HUDEP-2 (cell line): ENCODE data around the gene C5orf22.
"Not testable (repeated sequence)": the region's sequence is repeated elsewhere in the genome, so short reads cannot be mapped to it uniquely, and the experiment has no call there.

Experiments
- DNase-seq, 76 experiments: peaks; one replicate each; lab custom pipeline; 2025; ENCODE audit not compliant: unreplicated experiment in 76 of 76; lab: John Stamatoyannopoulos, UW

Gene C5orf22

GRCh38 chr5:31551878-31552277 is 19.8 kb downstream of the C5orf22 start:
- no peak for DNase-seq

GRCh38 chr5:31553863-31554262 is 21.8 kb downstream of the C5orf22 start:
- DNase-seq = no peak

DNA sequence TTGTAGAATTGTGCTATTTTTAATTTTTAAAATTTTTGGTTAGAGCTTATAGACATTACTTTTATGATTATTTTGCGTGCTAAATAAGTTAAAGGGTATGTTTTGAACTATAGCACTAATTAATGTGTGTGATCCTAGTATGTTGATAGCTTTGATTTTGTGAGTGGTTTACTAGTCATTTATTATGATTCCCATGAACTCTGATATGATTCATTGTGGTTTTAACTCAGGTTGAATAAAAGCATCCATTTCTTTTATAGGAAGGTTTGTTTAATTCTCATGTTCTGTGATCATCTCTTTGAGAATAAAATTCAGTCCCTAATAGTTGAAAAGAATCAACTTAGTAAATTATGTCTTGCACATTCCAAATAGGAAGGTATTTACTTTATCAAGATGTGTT is 22.5 kb downstream of the C5orf22 start:
- no peak for DNase-seq

DNA sequence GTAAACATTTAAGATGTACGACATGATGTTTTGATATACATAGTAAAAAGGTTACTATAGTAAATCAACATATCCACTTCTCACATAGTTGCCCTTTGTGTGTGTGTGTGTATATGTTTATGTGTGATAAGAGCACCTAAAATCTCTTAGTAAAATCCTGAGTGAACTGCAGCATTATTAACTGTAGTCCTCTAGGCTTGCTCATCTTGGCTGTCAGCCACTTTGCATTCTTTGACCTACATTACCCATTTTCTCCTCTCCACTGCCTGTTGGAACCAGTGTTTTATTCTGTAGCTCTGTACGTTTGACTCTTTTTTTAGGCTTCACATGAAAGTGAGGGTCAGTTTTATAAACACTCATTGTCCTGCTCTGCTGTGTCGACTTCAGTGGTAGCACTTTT is 24.4 kb downstream of the C5orf22 start:
- no peak for DNase-seq

GRCh38 chr5:31559942-31560341 is 27.8 kb downstream of the C5orf22 start:
- DNase-seq = no peak

- DNase-seq = no peak
Measured at GRCh38 chr5:31561946-31562345, 29.8 kb downstream of the C5orf22 start.

DNA sequence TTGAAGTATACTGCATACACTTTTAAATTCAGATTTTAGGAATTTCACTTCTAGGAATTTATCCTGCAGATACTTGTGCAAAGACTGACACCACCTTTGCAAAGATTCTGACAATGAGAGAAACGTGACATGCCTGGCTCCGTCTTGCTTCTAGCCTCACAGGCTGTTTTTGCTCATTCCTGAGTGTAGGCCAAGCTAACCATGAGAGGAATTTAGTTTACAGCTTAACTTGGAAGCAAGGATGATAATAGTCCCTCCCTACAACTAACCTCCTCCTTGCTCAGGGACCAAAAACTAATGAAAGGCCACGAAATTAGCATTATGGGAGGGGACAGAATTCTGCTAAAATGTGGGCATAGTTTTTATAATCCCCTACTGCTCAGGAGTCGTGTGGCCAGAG is 31.1 kb downstream of the C5orf22 start:
- DNase-seq = no peak

- not testable (repeated sequence) for DNase-seq
Measured at GRCh38 chr5:31566362-31566761, 34.3 kb downstream of the C5orf22 start.

- no peak for DNase-seq
Measured at GRCh38 chr5:31568302-31568835, 36.3 kb downstream of the C5orf22 start.

DNA sequence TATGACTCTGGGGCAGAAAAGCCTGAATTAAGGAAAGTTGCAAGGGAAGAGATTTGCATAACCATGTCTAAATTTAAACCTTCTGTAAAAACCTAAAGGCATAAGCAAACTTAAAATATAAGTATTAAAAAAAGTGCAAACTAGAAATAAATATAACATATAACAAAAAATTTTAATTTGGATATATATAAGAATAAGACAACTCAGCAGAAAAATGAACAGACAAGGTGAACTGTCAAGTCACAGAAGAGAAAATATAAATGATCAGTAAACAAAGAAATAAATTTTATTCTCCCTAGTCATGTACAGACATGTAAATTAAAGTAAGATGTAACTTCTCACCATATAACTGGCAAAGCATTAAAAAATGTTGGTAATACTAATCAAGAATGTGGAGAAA is 37.0 kb downstream of the C5orf22 start:
- no peak for DNase-seq

DNA sequence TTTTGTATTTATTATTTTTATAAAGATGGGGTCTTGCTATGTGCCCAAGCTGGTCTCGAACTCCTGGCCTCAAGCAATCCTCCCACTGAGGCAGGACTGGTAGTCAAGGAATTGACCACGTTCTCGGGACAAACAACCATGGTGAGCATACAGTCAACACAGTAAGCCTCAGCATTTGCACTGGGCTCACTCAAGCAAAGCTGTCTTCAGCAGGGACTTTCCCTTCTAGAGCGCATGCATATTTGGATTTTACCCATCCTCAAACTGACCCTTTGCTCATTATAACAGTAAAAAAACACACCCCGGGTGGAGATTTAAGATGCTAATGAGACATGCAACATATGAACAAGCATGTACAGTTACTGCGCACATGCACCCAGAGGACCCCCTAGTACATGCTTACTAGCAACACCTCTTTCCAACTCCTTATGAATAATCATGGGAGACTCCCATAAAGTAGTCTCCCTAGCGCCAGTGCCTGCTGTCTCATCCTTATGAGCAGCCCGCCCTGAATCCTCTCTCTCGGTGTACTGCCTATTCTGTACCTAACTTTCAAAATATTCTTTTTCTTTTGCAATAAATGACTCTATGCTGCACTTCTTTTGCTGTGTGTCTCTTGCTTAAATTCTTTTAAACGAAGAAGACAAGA is 41.5 kb downstream of the C5orf22 start:
- no peak for DNase-seq

DNA sequence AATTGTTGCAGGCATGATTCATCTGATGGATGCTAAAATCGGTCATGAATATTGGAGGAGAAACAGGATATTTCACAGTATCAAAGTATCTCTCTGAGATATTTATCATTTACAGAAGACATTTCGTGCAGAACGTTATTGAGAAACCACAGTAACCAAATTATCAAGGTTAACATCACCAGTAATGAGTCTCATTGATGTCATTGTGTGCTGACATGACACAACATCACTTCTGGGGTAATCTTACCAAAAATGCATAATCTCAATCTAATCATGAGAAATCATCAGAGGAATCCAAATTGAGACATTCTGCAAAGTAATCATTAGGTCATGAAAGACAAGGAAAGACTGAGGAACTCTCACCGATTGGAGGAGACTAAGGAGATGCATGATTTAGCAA is 42.7 kb downstream of the C5orf22 start:
- DNase-seq = no peak

DNA sequence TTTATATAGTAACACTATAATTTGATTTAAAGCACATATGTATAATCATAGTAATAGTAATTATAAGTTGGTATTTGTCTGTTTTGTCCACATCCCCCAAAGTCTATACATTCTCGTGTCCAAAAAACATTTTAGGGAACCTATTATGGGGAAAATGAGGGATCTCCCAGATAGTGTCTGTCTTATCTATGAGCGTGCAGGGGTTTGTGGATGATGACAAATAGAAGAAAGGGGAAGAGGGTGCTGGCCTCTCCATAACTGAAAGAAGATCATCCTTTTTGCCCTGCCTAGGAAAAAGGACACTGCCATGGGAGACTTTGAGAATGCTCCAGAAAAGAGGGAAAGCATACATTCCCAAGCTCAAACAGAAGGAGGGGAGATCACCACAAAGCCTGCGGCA is 45.3 kb downstream of the C5orf22 start:
- DNase-seq = no peak

DNA sequence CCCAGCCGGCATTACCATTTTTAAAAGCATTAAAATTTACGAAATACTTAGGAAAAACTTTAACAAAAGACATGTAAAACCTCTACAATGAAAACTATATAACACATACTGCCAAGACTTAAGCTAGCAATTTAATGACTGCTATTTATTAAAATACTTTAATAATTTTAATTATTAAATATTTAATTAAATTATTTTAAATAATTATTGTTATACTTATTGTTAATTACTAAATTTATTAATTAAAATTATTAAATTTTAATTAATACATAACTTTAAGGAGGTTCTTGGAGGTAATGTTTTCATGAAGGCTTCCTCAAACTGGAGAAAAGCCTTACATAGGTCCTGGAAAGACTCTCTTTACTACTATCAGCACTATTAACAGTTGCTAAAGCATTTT is 47.5 kb downstream of the C5orf22 start:
- no peak for DNase-seq

DNA sequence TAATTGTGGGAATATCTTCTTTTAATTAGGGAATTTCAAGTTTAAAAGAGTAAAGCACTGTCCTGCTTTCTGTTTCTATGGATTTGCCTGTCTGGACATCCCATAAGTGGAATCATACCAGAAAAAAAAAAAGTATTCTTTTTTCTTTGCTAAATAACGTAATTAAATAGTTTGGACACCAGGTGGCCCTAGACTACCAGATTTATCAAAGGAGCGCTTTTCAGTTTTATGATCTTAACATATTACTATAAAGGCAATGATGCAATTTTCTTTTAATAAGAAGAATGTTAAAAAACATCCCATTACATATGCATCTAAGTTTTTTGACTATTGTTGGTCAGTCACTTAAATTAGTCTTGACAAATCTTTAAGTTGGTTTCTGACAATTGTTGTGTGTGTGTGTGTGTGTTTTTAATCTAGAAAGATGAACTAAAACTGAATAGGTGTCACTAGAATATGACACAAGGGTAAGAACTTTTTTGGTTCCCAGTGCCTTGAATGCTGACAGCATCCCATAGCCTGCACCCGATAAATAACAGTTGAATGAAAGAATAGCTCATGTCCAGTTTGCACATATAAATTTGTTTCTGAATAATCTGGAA is 49.5 kb downstream of the C5orf22 start:
- peak in 4 of 76 experiments; percentile 5 to 14 (median 12) for DNase-seq

GRCh38 chr5:31583129-31583528 is 51.0 kb downstream of the C5orf22 start:
- DNase-seq = no peak

- DNase-seq = no peak
Measured at GRCh38 chr5:31585166-31585894, 53.2 kb downstream of the C5orf22 start.

GRCh38 chr5:31585895-31586270 is 53.8 kb downstream of the C5orf22 start:
- DNase-seq = no peak

GRCh38 chr5:31587546-31587945 is 55.4 kb downstream of the C5orf22 start:
- no peak for DNase-seq

DNA sequence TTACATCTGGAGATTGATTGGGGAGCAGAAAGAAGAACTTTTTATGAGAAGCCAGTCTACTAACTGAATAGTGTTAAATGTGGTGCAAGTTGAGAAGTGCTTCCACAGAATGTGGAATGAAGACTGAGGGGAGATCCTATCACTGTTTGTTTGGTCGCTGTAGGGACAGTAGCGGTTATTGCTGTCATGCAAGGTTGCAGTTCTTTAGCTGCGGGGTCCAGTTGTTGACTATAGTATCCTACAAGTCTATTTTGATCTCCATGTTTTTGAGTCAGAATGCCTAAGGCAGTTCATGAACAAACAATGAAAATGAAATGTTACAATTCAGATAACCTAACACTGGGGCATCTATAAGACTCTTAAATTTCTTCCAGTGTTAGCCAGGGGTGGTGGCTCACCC is 61.6 kb downstream of the C5orf22 start:
- DNase-seq = no peak

- DNase-seq = no peak
Measured at GRCh38 chr5:31596354-31596753, 64.3 kb downstream of the C5orf22 start.
